HG03521 (cell line): ENCODE data around the gene CDC5L.

ENCODE experiments used
- ATAC-seq: cut with Tn5 transposase; IDR thresholded peaks from one replicate; pipeline ENCODE4 v1.9.1; 2021; ENCODE audit warnings: mild to moderate bottlenecking, moderate library complexity; ENCODE audit not compliant: unreplicated experiment

Gene CDC5L

DNA sequence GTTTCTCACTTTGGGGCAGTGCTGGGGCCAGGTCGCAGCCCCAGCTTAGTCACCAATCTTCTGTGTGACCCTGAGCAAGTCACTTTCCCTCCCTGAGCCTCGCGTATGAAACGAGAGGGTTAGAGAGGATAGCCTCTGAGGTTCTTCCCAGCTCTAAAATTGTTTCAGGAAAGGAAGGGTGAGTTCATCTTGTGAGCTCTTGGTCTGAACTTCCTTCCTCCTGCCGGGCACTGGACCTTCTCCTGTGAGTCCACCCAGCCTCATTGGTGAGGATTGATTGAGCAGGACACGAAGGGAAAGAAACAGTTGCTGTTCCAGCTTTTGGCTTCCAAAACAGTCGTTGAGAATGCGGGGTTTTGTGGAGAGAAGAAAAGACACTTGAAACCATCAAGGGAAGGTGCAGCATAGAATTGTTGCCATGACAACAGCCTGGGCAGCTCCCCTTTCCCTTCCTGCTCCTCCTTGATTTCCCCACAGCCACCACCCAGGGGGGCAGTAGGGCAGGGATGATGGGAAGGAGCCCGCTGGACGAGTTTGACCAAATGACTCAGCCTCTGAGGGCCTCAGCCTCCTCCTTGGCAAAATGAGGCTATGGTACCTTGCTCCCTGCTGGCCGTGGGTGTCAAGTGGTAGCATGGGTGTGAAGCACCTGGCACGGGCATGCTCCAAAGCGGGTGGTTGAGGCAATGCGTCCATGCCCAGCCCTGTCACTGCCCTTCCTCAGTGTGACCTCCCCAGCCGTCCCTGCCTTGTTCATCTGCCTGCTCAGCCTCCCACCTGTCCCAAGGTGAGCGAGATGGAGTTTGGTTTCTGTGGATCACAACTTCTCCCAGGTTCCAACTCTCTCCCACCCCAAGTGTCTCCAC lies 107.8 kb downstream of the CDC5L start:
- no peak for ATAC-seq

DNA sequence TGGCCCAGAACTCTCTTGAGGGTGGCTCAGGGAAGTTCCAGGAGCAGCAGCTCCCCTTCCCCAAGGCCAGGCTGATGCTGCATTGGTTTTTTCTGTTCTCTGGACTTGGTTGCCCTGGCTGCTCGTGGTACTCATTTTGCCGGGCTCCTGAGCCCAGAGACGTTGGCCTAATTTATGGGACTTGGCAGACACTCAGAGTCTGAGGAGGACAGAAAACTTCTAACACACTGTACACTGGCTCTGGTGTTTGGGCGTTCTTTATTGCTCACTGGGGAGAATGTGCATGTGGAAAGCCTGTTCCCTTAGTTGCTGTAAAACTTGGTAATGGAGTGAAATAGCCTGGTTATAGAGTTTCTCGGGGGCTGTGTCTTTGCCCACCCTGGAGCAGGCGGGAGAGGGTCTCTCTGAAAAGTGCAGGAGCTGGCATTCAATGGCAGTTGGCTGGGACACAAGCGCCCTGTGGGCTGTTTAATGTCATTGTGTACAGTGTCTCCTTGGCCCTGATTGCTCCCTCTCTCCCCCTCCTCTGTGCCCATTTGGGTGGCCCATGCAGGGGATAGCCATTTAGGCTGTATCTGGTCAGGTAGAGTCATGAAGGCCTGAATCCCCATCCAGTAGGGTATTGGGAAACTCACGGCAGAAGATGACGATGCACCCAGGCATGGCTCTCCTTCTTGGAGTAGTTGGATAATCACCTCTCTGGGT lies 109.3 kb downstream of the CDC5L start:
- no peak for ATAC-seq

DNA sequence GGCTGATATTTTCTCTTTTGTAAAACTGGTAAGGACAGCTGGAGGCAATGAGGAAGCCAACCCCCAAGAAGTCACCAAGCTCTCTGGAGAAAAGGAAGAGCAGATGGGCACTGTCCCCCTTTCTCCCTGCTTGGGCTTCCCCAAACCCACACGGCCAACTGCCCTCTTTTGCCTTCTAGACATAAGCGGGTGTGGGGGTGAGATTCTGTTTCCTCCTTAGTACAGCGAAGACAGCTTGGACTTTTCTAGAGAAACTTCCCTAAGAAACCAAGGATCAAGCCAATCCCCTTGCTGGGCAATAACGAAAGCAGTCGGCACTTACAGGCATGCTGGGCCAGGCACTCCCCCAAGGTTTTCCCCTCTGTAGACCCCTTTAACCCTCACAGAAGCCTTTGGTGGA lies 110.3 kb downstream of the CDC5L start:
- ATAC-seq: no peak

DNA sequence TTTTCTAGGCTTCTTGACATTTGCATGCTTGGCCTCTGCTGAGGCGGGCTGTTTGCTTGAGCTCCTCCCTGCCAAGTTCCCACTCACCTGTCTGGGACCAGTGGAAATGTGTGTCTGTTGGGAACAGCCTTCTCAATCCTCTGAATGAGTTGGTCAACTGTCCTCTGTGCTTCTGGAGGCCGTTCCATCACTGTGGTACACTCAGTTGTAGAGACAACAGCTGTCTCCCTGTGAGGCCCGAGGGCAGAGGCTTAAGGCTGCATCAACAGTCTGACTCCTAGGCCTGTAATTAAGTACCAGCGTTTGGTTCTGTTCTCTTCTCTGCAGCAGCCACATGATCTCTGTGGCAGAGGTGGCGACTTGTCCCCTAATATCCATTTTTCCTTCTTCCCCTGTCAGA lies 110.9 kb downstream of the CDC5L start:
- no peak for ATAC-seq

DNA sequence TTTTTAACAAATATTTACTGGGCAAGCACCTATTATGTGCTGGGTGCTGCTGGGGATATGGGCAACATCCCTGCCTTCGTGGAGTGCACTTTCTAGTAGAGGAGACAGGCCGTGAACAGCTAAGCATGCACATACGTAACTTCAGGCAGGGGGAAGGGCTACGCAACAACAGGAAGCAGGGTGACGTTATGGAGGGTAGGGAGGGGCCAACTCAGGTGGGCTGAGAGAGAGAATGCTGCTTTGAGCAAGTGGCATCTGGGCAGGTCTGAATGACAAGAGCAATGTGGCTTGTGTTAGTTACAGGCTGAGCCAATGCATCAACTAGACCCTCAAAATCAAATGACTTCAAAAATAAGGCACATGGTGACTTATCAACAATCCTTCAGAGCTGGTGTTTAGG lies 112.1 kb downstream of the CDC5L start:
- ATAC-seq: no peak
